H1 (cell line): ENCODE measurements around the gene FBXO46. TPM values are rescaled to one million over a fixed set of nuclear protein-coding genes. Genes with fewer than 3 reads are reported as not detected.

Source experiments
- CTCF ChIA-PET: fragments of 300-600 bp; sonication (Branson Sonifier 250); formaldehyde crosslinking; loops from one replicate; lab custom pipeline; 2021; ENCODE audit not compliant: partially characterized antibody; lab: Charles Lee
- POLR2A ChIA-PET: fragments of 300-600 bp; sonication (Branson Sonifier 250); formaldehyde crosslinking; loops from one replicate; lab custom pipeline; 2021; ENCODE audit warnings: inconsistent platforms; ENCODE audit not compliant: partially characterized antibody; lab: Charles Lee
- DNase-seq, 2 experiments: peaks; one replicate each; pipeline versions ENCODE4 v3.0.0 to v3.0.0-alpha.2; 2010 to 2022; ENCODE audit warnings: low spot score in 2 of 2, low read depth in 1 of 2, mixed read lengths in 1 of 2
- FAIRE-seq: peaks from 2 replicates; lab custom pipeline; 2011; peaks lifted over from hg19 to GRCh38; lab: Jason Lieb, UNC
- H2AFZ ChIP-seq: 2 replicates; pipeline ENCODE4 v1.8.1; 2012; ENCODE audit warnings: low read length, inconsistent platforms
- H2AK5ac ChIP-seq: 2 replicates; pipeline ENCODE4 v1.6.1; 2013; ENCODE audit warnings: low read depth, low read length
- H2BK120ac ChIP-seq: replicated peaks from 2 replicates; pipeline ENCODE3; 2013; ENCODE audit warnings: low read depth, low read length, inconsistent platforms
- H2BK12ac ChIP-seq: 2 replicates; pipeline ENCODE4 v1.6.1; 2013; ENCODE audit warnings: low read depth, low read length
- H2BK15ac ChIP-seq: 2 replicates; pipeline ENCODE4 v1.6.1; 2013; ENCODE audit warnings: low read length
- H2BK20ac ChIP-seq: 2 replicates; pipeline ENCODE4 v1.6.1; 2013; ENCODE audit warnings: low read length
- H2BK5ac ChIP-seq: 2 replicates; pipeline ENCODE4 v1.6.1; 2013; ENCODE audit warnings: low read depth, low read length
- H3K14ac ChIP-seq: 2 replicates; pipeline ENCODE4 v1.6.1; 2013; ENCODE audit warnings: inconsistent platforms; ENCODE audit not compliant: insufficient read length
- H3K18ac ChIP-seq: 2 replicates; pipeline ENCODE4 v1.6.1; 2013; ENCODE audit warnings: low read length; ENCODE audit errors: extremely low read depth
- H3K23ac ChIP-seq: 2 replicates; pipeline ENCODE4 v1.6.1; 2013; ENCODE audit warnings: inconsistent platforms; ENCODE audit not compliant: insufficient read length
- H3K23me2 ChIP-seq: 2 replicates; pipeline ENCODE4 v1.6.1; 2013; ENCODE audit warnings: low read depth, low read length
- H3K27ac ChIP-seq: 2 replicates; pipeline ENCODE4 v1.6.1; 2011; ENCODE audit warnings: low read depth, low read length, inconsistent platforms
- H3K27me3 ChIP-seq, 4 experiments: replicated peaks in 1 of 4; 1 replicate in 1 of 4; 2 replicates in 3 of 4; pipeline versions ENCODE4 v1.6.1 to v1.8.1; 2011 to 2013; ENCODE audit warnings: low read length in 3 of 4, mild to moderate bottlenecking in 3 of 4, inconsistent platforms in 2 of 4, mixed read lengths in 2 of 4, moderate library complexity in 1 of 4; ENCODE audit not compliant: control insufficient read depth in 3 of 4, insufficient read depth in 3 of 4; ENCODE audit errors: extremely low read depth in 1 of 4
- H3K36me3 ChIP-seq, 4 experiments: 2 replicates each; pipeline versions ENCODE4 v1.6.1 to v1.8.1; 2011 to 2013; ENCODE audit warnings: mild to moderate bottlenecking in 4 of 4, low read length in 3 of 4, moderate library complexity in 2 of 4, control low read depth in 1 of 4, inconsistent platforms in 1 of 4; ENCODE audit not compliant: insufficient read depth in 4 of 4, control insufficient read depth in 2 of 4
- H3K4ac ChIP-seq: replicated peaks from 2 replicates; pipeline ENCODE3; 2013; ENCODE audit warnings: low read length, low read depth, mixed read lengths, inconsistent platforms; ENCODE audit not compliant: insufficient read length
- H3K4me1 ChIP-seq, 4 experiments: replicated peaks in 1 of 4; 1 replicate in 1 of 4; 2 replicates in 3 of 4; pipeline versions ENCODE4 v1.6.1 to v1.8.1; 2011 to 2013; ENCODE audit warnings: low read length in 3 of 4, inconsistent platforms in 2 of 4, mixed read lengths in 1 of 4; ENCODE audit not compliant: insufficient read depth in 4 of 4, control insufficient read depth in 3 of 4
- H3K4me2 ChIP-seq, 2 experiments: 2 replicates each; pipeline versions ENCODE4 v1.6.1 to v1.8.1; 2011 to 2013; ENCODE audit warnings: low read depth in 2 of 2, low read length in 2 of 2, control low read depth in 1 of 2, inconsistent platforms in 1 of 2, mild to moderate bottlenecking in 1 of 2; ENCODE audit not compliant: insufficient read depth in 1 of 2
- H3K4me3 ChIP-seq, 4 experiments: fragments of 200-600, 300-600 bp in 1 of 4; sonication (generic), shearing (Covaris generic), sonication (Bioruptor Twin) in 1 of 4; 2 replicates each; pipeline versions ENCODE4 v1.5.1 to v1.8.1; 2011 to 2016; ENCODE audit warnings: low read length in 4 of 4, low read depth in 3 of 4, control low read depth in 2 of 4, inconsistent platforms in 2 of 4, mild to moderate bottlenecking in 2 of 4, mixed read lengths in 1 of 4, moderate library complexity in 1 of 4; ENCODE audit not compliant: insufficient read depth in 2 of 4; ENCODE audit errors: extremely low read depth in 1 of 4
- H3K56ac ChIP-seq: replicated peaks from 2 replicates; pipeline ENCODE3; 2013; ENCODE audit warnings: low read depth, mild to moderate bottlenecking, mixed read lengths, low read length, inconsistent platforms; ENCODE audit not compliant: insufficient read length
- H3K79me1 ChIP-seq: 2 replicates; pipeline ENCODE4 v1.6.1; 2013; ENCODE audit warnings: low read depth, low read length, control low read depth
- H3K79me2 ChIP-seq, 2 experiments: 2 replicates each; pipeline versions ENCODE4 v1.6.1 to v1.8.1; 2012 to 2013; ENCODE audit warnings: low read length in 2 of 2, mild to moderate bottlenecking in 2 of 2, inconsistent platforms in 1 of 2; ENCODE audit not compliant: insufficient read depth in 2 of 2, control insufficient read depth in 1 of 2
- H3K9ac ChIP-seq, 4 experiments: replicated peaks in 1 of 4; 1 replicate in 1 of 4; 2 replicates in 3 of 4; pipeline versions ENCODE4 v1.6.1 to v1.8.1; 2011 to 2013; ENCODE audit warnings: low read depth in 3 of 4, low read length in 3 of 4, control low read depth in 2 of 4, mild to moderate bottlenecking in 2 of 4, moderate library complexity in 2 of 4, inconsistent platforms in 1 of 4; ENCODE audit errors: extremely low read depth in 1 of 4
- H3K9me3 ChIP-seq, 2 experiments: 2 replicates each; pipeline versions ENCODE4 v1.6.1 to v1.8.1; 2012 to 2013; ENCODE audit warnings: mild to moderate bottlenecking in 2 of 2, moderate library complexity in 2 of 2, control low read depth in 1 of 2, inconsistent platforms in 1 of 2, low read depth in 1 of 2, low read length in 1 of 2, mixed read lengths in 1 of 2; ENCODE audit not compliant: insufficient read depth in 2 of 2
- H4K20me1 ChIP-seq, 2 experiments: replicated peaks in 1 of 2; 2 replicates each; pipeline versions ENCODE3 to v1.8.1; 2011 to 2013; ENCODE audit warnings: inconsistent platforms in 2 of 2, low read length in 2 of 2, mild to moderate bottlenecking in 1 of 2; ENCODE audit not compliant: insufficient read depth in 2 of 2, control insufficient read depth in 1 of 2
- H4K5ac ChIP-seq: 2 replicates; pipeline ENCODE4 v1.6.1; 2013; ENCODE audit warnings: low read length, low read depth, mixed read lengths, inconsistent platforms; ENCODE audit not compliant: insufficient read length
- H4K8ac ChIP-seq: 2 replicates; pipeline ENCODE4 v1.8.0; 2013; ENCODE audit warnings: mild to moderate bottlenecking, moderate library complexity, low read length, inconsistent platforms; ENCODE audit not compliant: insufficient read depth; ENCODE audit errors: extremely low read depth
- H4K91ac ChIP-seq: replicated peaks from 2 replicates; pipeline ENCODE3; 2013; ENCODE audit warnings: low read length, mixed read lengths, inconsistent platforms; ENCODE audit not compliant: insufficient read length
- BACH1 ChIP-seq: IDR thresholded peaks from 2 replicates; pipeline ENCODE4 v1.6.1; 2012; ENCODE audit warnings: low read length, improper control_type of control experiment
- CBX5 ChIP-seq: fragments of 300-800, 300-1000 bp; sonication (generic); IDR thresholded peaks from 2 replicates; pipeline ENCODE4 v1.7.1; 2016; ENCODE audit warnings: antibody characterized with exemption, low read length, low read depth
- CHD1 ChIP-seq: IDR thresholded peaks from 2 replicates; pipeline ENCODE4 v1.6.1; 2012; ENCODE audit warnings: low read depth, low read length, improper control_type of control experiment
- CTBP2 ChIP-seq: IDR thresholded peaks from 2 replicates; pipeline ENCODE4 v1.7.0; 2011; ENCODE audit warnings: borderline replicate concordance, mild to moderate bottlenecking, moderate library complexity, mixed read lengths, low read length; ENCODE audit not compliant: insufficient read depth, insufficient read length
- HDAC6 ChIP-seq: IDR thresholded peaks from one replicate; pipeline ENCODE4 v1.7.1; 2012; ENCODE audit warnings: low read depth, mild to moderate bottlenecking, inconsistent platforms, low read length, moderate library complexity
- JUND ChIP-seq: IDR thresholded peaks from 2 replicates; pipeline ENCODE4 v1.6.1; 2011; ENCODE audit warnings: mild to moderate bottlenecking, improper control_type of control experiment, low read length
- POU5F1 ChIP-seq: IDR thresholded peaks from 2 replicates; pipeline ENCODE4 v1.6.1; 2011; ENCODE audit warnings: low read depth, mild to moderate bottlenecking, low read length, moderate library complexity
- RAD21 ChIP-seq, 2 experiments: IDR thresholded peaks in 1 of 2; conservative IDR thresholded peaks in 1 of 2; 2 replicates each; pipeline ENCODE4 v1.6.1; 2011; ENCODE audit warnings: low read depth in 2 of 2, low read length in 2 of 2, improper control_type of control experiment in 1 of 2, inconsistent platforms in 1 of 2, mild to moderate bottlenecking in 1 of 2, moderate library complexity in 1 of 2
- RXRA ChIP-seq: IDR thresholded peaks from 2 replicates; pipeline ENCODE4 v1.6.1; 2011; ENCODE audit warnings: low read depth, mild to moderate bottlenecking, low read length, moderate library complexity; ENCODE audit not compliant: insufficient read depth
- TAF7 ChIP-seq: optimal IDR thresholded peaks from 2 replicates; pipeline ENCODE3; 2011; ENCODE audit warnings: low read depth, mild to moderate bottlenecking, inconsistent platforms, low read length, moderate library complexity, borderline replicate concordance
- TBP ChIP-seq: IDR thresholded peaks from 2 replicates; pipeline ENCODE4 v1.6.1; 2011; ENCODE audit warnings: low read depth, low read length, improper control_type of control experiment
- WGBS, 2 experiments: shearing (Covaris generic) in 1 of 2; methylation state at CpG; one replicate each; pipeline versions ENCODE4 v1.1.6 to v1.1.7; 2013 to 2015; ENCODE audit warnings: low lambda C conversion rate in 2 of 2, mixed read lengths in 2 of 2, inconsistent platforms in 1 of 2, low coverage in 1 of 2, missing lambda C conversion rate in 1 of 2; ENCODE audit not compliant: insufficient replicate concordance in 2 of 2, insufficient coverage in 1 of 2, insufficient read length in 1 of 2; ENCODE audit errors: extremely low coverage in 1 of 2, missing lambda C conversion rate in 1 of 2; 5-methylcytosine and 5-hydroxymethylcytosine counted together
- polyA plus RNA-seq, 7 experiments: library from polyadenylated mRNA; depleted of rRNA in 3 of 7; stranded (reverse) in 5 of 7; unstranded in 2 of 7; fragments of >200 nt in 5 of 7; fragments of 200-250 nt in 2 of 7; gene quantifications; 1 replicate in 5 of 7; 2 replicates in 1 of 7; 4 replicates in 1 of 7; pipeline versions ENCODE4 v1.2.1 to v1.2.3, GENCODE V29; 2011 to 2013; ENCODE audit warnings: missing spikeins in 2 of 7, mixed read lengths in 2 of 7
- total RNA-seq: library from RNA; stranded (reverse); fragmentation: NEBNext Ultra II Directional; extraction: Animal tissue kit (Norgen Biotek cat#: 25700); gene quantifications from 2 replicates; pipeline ENCODE4 v1.2.1, GENCODE V29; 2021
- TF ChIP-seq, protein P1 (sequence below), 3 experiments: IDR thresholded peaks; 1 replicate in 2 of 3; 2 replicates in 1 of 3; pipeline versions ENCODE4 v1.5.1 to v1.6.1; 2011; ENCODE audit warnings: low read length in 3 of 3, mild to moderate bottlenecking in 3 of 3, inconsistent platforms in 2 of 3, low read depth in 1 of 3, moderate library complexity in 1 of 3; ENCODE audit not compliant: insufficient read depth in 1 of 3; ENCODE audit errors: control extremely low read depth in 1 of 3

Gene FBXO46
- total and polyA plus RNA-seq, 2 of the 8 experiments (the other 6 are each of a cell fraction or from before 2014, with no cell fraction given): 11.2 to 38.9 TPM

DNA sequence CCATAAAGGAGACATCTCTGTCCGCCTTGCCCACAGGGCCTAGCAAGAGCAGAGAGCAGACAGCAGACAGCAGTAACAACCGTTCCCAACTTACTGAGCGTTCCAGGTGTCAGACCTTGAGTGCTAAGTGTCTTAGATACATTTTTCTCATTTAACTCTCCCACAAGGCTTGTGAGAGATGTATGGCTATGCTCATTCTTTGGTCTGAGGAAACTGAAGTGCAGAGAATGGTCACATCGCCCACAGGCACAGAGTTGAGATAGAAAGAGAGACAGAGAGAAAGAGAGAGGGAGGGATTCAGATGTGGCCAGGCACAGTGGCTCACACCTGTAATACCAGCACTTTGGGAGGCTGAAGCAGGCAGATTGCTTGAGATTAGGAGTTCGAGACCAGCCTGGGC lies 16.8 kb upstream of the FBXO46 start:
- FAIRE-seq (no peak), DNase-seq (no peak)
- Histone ChIP-seq H3K27me3 (no peaks in the 10 kb centered on the region; a peak in 1 of 7 replicates), H3K36me3 (no peaks in the 10 kb centered on the region), H3K9ac (no peak overlapping the region), H4K20me1 (no peaks in the 10 kb centered on the region), H3K79me2 (no peaks in the 10 kb centered on the region), H3K14ac (no peak overlapping the region), H3K56ac (no peak overlapping the region), H3K23ac (no peak overlapping the region), H2BK12ac (no peak overlapping the region), H4K5ac (no peak overlapping the region), H3K18ac (no peak overlapping the region), H3K4ac (no peak overlapping the region), H4K91ac (no peak overlapping the region), H2AK5ac (no peak overlapping the region), H2BK20ac (no peak overlapping the region), H2BK120ac (no peak overlapping the region), H3K79me1 (no peaks in the 10 kb centered on the region), H3K4me2 (no peak overlapping the region), H3K23me2 (no peaks in the 10 kb centered on the region), H4K8ac (no peak overlapping the region), H3K4me1 (no peaks in the 10 kb centered on the region), H2AFZ (no peak overlapping the region), H2BK5ac (no peak overlapping the region), H3K27ac (no peak overlapping the region), H2BK15ac (0 out of 2 replicates have a peak overlapping the region, but pooled peaks have one; percentile 2), H3K4me3 (no peak overlapping the region), H3K9me3 (no peaks in the 10 kb centered on the region)
- WGBS, 2 experiments: 86% methylated on average over 5 of the region's 5 CpGs; no CpG with 5 or more reads in 1 of the 2 experiments
- POLR2A ChIA-PET: interaction anchor here (12.9 kb wide), 1 partner anchor 23 kb away, joined by 153 read pairs; the partner anchor contains the start of gene SIX5
- CTCF ChIA-PET: no interaction called here
- TF ChIP-seq POU5F1 (no peak), CTBP2 (no peak), RXRA (no peak), RAD21 (IDR thresholded peaks at IDR 0.05 in 1 of 2, conservative IDR thresholded peaks at IDR 0.05 in 1 of 2; ENCODE audit: low read depth in 2 of 2, low read length in 2 of 2) (no peak), HDAC6 (no peak), CBX5 (no peak), TAF7 (no peak), BACH1 (no peak), CHD1 (no peak), TBP (no peak), JUND (no peak)
- TF ChIP-seq, protein P1, sequence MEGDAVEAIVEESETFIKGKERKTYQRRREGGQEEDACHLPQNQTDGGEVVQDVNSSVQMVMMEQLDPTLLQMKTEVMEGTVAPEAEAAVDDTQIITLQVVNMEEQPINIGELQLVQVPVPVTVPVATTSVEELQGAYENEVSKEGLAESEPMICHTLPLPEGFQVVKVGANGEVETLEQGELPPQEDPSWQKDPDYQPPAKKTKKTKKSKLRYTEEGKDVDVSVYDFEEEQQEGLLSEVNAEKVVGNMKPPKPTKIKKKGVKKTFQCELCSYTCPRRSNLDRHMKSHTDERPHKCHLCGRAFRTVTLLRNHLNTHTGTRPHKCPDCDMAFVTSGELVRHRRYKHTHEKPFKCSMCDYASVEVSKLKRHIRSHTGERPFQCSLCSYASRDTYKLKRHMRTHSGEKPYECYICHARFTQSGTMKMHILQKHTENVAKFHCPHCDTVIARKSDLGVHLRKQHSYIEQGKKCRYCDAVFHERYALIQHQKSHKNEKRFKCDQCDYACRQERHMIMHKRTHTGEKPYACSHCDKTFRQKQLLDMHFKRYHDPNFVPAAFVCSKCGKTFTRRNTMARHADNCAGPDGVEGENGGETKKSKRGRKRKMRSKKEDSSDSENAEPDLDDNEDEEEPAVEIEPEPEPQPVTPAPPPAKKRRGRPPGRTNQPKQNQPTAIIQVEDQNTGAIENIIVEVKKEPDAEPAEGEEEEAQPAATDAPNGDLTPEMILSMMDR (IDR thresholded peaks at IDR 0.05; ENCODE audit: control extremely low read depth in 1 of 3, insufficient read depth in 1 of 3, low read depth in 1 of 3, low read length in 3 of 3): no peak
